Activated CD4-positive, alpha-beta T cell treated with anti-CD3 and anti-CD28 coated beads, Interleukin-10, Interleukin-2, amounts not matched to agents 100 ng/mL and 50 ng/mL, durations not matched to agents 16 hours and 8 hours (primary cell): ENCODE data around the gene ITGAX.

Experiments used
- DNase-seq: peaks from one replicate; pipeline ENCODE4 v3.0.0-alpha.2; 2020

ITGAX gene

GRCh38 chr16:31350275-31351005, 4.5 kb upstream of the ITGAX start:
- peak; percentile 38 for DNase-seq

DNA sequence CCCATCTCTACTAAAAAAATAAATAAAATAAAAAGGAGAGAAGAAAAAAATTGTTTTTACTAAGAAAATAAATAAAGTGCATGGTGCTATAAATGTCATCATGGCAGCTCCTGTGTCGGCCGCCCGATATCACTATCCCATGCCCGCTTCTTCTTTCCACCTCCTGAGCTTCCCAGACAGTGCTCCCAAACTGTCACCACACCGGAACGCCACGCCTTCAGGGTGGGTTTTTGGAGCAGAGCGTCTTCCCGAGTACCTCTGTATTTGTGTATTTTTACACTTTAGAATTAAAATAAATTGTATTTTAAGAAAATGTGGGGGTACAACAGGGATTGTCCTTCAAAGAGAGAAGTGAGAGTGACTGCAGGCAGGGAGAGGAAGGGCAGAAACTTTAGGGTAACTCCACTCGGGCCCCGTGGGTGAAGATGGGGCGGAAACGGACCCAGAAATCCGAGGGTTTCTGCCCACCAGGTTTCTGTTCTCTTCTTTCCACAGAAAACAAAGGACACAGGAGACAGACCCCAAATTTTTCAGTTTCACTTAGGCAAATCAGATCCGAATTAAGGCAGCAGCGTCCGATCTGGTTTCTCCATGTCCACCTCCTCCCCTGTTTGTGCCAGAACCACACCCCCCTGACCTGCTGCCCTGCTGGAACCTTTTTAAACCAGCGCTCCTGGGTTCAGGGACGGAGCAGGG, 3.6 kb upstream of the ITGAX start:
- DNase-seq = no peak

DNA sequence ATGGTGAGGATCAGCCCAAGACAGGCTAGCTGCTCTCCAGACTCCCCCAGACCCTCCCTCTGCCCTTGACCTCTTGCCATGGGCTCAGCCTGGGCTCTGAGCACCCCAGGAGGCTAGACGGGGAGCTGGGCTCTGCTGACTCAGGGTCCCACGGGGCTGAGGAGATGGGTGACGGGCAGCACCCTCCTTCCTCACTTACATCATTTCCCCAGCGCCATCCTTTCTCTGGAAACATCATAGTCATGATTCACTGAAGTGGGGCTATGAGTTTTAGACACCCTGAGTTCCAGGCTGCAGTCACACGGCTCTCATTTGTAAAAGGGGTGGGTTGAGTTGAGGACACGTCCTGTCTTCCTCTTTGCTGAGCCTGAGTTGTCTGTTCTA, 3.0 kb upstream of the ITGAX start:
- peak; percentile 61 for DNase-seq

- DNase-seq = no peak
These were observed 2.4 kb upstream of the ITGAX start for GRCh38 chr16:31352376-31353115.

DNA sequence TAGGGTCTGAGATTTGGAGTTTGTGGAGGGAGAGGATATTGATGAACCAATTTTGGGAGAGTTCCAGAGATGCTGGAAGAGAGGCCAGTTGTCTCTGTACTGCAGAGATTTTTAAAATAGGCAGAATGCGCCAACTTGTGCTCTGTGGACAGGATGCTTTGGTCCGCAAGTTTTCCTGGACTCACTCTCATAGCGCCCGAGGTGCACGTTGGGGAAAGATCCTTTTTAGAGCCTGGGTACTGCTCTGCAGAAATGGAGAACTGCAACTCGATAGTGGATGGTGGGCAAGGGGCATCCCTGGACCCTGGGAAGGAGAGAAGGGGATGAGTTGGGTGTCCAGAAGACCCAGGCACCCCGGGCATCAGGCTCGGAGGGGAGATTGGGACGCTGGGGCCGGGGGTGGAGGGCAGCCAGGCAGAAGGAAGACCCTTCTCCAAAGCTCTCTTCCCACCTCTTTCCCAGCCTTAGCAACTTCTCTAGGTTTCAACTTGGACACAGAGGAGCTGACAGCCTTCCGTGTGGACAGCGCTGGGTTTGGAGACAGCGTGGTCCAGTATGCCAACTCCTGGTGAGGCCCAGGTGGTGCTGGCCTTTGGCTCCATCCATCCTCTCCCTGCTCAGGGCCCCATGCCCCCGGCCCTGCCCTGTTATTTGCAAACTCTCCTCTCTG, 590 bp downstream of the ITGAX start:
- DNase-seq = no peak

DNA sequence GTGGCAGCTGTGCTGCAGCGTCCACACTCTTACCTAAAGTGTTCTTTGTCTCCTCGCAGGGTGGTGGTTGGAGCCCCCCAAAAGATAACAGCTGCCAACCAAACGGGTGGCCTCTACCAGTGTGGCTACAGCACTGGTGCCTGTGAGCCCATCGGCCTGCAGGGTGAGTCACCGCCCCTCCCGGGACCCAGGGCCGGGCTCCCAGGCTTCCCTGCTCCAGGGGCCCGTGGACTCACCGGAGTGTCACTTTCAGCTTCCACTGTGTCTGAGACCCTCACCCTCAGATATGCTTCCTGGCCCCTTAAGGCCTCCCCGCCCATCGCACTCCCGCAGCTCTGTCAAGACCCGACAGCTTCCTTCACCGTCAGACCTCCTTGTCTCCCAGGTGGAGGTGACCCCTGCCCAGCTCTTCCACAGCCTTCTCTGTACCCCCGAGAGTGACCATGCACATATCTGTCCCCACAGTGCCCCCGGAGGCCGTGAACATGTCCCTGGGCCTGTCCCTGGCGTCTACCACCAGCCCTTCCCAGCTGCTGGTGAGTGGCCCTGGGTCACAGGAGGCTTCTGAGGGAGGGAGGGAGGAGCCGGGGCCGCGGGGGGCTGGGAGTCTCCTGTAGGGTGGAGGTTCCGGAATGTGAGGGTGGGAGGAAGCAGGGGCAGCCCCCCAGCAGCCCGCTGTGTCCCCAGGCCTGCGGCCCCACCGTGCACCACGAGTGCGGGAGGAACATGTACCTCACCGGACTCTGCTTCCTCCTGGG, 1.8 kb downstream of the ITGAX start:
- no peak for DNase-seq

GRCh38 chr16:31357324-31358109, 2.5 kb downstream of the ITGAX start:
- DNase-seq = no peak

DNA sequence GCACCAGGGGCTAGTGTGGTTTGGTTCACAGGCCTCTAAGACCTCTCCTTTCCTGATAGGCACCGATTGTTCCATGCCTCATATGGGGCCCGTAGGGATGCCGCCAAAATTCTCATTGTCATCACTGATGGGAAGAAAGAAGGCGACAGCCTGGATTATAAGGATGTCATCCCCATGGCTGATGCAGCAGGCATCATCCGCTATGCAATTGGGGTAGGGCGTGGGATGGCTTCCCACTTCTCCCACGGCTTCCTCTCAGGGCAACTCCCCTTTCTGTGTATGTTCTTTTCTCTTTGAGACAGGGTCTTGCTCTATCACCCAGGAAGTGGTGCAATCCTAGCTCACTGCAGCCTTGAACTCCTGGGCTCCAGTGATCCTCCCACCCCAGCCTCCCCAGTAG, 5.3 kb downstream of the ITGAX start:
- DNase-seq = no peak

DNA sequence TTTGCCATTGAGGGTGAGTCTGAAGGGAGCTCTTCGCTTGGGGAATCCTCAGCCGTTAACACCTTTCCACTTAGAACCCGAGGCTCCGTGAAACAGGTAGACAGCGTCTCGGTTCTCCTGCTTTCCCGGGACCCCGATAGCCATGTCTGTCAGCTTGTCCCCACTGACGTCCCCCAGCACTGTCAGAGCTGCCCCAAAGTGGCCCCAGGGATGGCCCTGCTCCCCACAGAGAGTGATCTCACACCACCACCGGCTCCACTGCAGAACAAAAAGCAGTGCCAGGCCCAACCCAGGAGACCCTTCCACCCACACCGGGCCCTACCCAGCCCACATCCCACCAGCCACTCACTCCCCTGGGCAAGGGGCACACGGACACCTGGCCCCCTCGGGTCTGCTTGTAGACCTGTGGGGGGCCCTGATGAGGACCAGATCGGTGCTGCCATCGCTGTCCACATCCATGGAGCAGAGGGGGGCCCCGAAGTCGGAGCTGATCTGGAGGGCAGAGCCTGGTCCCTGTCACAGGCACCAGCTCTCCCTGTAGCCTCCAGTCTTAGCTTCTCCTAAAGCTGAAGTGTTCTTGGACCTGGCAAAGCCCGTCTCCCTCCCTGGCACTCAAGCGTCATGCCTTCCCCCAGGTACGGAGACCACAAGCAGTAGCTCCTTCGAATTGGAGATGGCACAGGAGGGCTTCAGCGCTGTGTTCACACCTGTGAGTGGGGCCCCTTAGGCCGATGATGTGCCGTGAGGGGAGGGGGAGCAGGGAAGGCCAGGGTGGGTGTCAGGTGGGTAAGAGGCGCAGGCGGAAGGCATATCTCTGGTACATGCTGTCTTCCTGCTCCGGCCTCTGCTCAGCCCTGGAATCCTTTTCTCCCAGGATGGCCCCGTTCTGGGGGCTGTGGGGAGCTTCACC, 6.5 kb downstream of the ITGAX start:
- no peak for DNase-seq

DNA sequence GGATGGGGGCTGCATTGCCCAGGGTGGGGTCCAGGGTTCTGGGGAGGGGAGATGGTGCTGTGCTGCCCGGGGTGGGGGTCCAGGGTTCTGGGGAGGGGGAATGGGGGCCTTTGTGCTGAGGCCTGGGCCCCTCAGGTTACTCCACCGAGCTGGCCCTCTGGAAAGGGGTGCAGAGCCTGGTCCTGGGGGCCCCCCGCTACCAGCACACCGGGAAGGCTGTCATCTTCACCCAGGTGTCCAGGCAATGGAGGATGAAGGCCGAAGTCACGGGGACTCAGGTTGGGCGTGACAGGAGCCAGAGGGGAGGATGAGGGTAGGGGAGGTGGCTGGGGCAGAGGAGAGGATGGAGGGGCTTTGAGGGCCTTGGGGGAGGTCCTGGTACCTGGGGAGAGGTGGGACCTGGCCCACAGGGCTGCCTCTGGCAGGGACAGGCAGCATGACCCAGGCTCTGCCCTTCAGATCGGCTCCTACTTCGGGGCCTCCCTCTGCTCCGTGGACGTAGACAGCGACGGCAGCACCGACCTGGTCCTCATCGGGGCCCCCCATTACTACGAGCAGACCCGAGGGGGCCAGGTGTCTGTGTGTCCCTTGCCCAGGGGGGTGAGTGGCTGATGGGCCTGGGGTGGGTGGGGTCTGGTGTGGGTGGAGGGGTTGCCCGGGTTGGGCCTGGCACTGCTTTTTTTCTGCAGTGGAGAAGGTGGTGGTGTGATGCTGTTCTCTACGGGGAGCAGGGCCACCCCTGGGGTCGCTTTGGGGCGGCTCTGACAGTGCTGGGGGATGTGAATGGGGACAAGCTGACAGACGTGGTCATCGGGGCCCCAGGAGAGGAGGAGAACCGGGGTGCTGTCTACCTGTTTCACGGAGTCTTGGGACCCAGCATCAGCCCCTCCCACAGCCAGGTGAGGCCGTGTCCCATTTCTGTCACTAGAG, 7.8 kb downstream of the ITGAX start:
- no peak for DNase-seq

GRCh38 chr16:31363721-31364120, 8.7 kb downstream of the ITGAX start:
- no peak for DNase-seq

GRCh38 chr16:31364421-31364820, 9.4 kb downstream of the ITGAX start:
- DNase-seq = no peak

DNA sequence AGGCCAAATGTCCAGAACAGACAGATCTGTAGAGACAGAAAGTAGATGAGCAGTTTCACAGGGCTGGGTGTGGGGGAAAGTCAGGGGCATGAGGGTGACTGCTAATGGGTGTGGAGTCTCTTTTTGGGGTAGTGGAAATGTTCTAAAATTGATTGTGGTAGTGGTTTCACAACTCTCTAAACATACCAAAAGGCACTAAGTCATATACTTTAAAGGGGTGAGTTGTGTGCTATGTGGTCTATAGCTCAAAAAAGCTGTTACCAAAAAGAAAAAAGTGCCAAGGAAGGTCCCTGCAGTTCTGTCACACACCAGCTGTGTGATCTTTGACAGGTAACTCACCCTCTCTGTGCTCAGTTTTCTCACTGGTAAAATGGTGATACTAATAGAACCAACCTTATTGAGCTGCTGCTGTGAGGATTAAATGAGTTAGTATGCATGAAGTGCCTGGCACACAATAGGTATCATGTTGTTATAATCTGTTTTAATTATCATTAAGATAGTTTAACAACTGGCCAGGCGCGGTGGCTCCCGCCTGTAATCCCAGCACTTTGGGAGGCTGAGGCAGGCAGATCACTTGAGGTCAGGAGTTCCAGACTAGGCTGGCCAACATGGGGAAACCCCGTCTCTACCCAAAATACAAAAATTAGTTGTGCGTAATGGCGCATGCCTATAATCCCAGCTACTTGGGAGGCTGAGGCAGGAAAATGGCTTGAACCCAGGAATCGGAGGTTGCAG, 10.3 kb downstream of the ITGAX start:
- DNase-seq = no peak

DNA sequence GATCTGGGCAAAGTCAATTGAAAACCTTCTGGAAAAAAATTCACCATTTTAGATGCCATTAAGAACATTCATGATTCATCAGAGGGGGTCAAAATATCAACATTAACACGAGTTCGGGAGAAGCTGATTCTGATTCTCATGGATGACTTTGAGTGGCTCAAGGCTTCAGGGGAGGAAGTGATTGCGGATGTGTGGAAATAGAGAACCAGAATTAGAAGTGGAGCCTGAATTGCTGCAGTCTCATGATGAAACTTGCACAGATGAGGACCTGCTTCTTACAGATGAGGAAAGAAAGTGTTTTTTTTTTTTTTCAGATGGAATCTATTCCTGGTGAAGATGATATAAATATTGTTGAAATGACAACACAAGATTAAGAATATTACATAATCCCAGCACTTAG, 12.9 kb downstream of the ITGAX start:
- no peak for DNase-seq

GRCh38 chr16:31371008-31371407, 16.0 kb downstream of the ITGAX start:
- DNase-seq = no peak

DNA sequence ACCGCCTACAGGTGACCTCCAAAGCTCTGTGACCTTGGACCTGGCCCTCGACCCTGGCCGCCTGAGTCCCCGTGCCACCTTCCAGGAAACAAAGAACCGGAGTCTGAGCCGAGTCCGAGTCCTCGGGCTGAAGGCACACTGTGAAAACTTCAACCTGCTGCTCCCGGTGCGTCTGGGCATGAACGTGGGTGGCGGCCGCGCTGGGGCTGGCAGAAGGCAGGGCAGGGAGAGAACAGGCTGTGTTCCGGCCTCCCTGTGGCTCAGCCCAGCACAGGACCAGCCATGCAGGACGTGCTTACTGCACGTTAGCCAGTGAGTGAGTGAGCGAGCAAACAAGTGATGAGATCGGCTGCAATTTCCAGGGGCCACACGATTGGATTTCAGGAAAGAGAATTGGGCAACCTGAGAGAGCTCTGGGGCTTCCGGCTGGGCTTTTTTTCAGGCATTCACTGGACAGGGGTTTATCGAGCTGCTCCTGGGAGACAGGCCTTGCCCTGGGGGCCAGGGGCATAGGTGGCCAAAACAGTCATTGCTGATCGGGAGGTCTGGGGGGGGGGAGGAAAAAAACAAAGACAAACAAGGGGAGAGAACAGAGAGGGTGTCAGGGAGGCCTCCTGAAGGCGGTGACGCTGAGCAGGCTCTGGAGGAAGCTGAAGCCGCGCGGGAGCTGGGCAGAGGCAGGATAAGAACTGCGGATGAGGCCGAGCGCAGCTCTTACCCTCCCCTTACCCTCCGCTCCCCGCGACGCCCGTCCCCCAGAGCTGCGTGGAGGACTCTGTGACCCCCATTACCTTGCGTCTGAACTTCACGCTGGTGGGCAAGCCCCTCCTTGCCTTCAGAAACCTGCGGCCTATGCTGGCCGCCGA, 16.9 kb downstream of the ITGAX start:
- DNase-seq = no peak

DNA sequence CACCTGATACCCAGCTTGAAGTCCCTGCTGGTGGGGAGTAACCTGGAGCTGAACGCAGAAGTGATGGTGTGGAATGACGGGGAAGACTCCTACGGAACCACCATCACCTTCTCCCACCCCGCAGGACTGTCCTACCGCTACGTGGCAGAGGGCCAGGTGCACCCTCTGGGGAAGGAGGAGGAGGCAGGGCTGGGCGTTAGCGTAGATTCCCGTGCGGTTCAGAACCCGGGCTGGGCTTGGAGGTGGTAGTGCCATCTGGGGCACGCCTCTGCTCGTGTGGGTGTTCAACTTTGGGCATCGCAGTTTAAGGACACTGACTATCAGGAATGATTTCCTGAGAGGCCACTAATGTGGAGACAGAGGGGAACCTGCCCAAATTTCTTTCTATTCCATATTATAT, 18.3 kb downstream of the ITGAX start:
- no peak for DNase-seq

GRCh38 chr16:31375231-31375630, 20.3 kb downstream of the ITGAX start:
- no peak for DNase-seq
